Subcutaneous adipose tissue (tissue), 4 donors: ENCODE data around the gene TOX2. TPM values are rescaled to one million over a fixed set of nuclear protein-coding genes. Genes with fewer than 3 reads are reported as not detected.

Experiments
- CTCF ChIP-seq: fragments of 450-650 bp; IDR thresholded peaks from one replicate; pipeline ENCODE4 v1.5.1; 2016; ENCODE audit warnings: low read depth, mild to moderate bottlenecking, control low read depth, antibody characterized with exemption, moderate library complexity
- total RNA-seq, 4 donors: library from RNA; depleted of rRNA; stranded (reverse); fragments of >200 nt; gene quantifications; one replicate each; pipeline ENCODE4 v1.1.0, GENCODE V29; 2016

The TOX2 gene
- total RNA-seq, 4 donors from 2014 or later: 2.6 to 8.1 (median 3.1) TPM; not detected in 1

GRCh38 chr20:44041001-44041400 lies 126.3 kb downstream of the TOX2 start:
- no peak for TF ChIP-seq CTCF

- TF ChIP-seq CTCF: no peak
Measured at GRCh38 chr20:44050327-44050726, 135.7 kb downstream of the TOX2 start.

GRCh38 chr20:44050925-44051660 lies 136.4 kb downstream of the TOX2 start:
- no peak for TF ChIP-seq CTCF

GRCh38 chr20:44051661-44052000 lies 137.0 kb downstream of the TOX2 start:
- TF ChIP-seq CTCF: no peak

- TF ChIP-seq CTCF: no peak
Measured at GRCh38 chr20:44052166-44052565, 137.5 kb downstream of the TOX2 start.

GRCh38 chr20:44053046-44053445 lies 138.4 kb downstream of the TOX2 start:
- TF ChIP-seq CTCF: no peak

GRCh38 chr20:44054118-44054517 lies 139.5 kb downstream of the TOX2 start:
- TF ChIP-seq CTCF: no peak
